NCI-H1694 treated with DMSO at 0.1 percent for 48 hours (cell line): ENCODE results near the gene TIMMDC1.
"Not testable (repeated sequence)": the region's sequence is repeated elsewhere in the genome, so short reads cannot be mapped to it uniquely, and the experiment has no call there.

ENCODE experiments used
- DNase-seq: peaks from one replicate; lab custom pipeline; 2025; lab: John Stamatoyannopoulos, UW

TIMMDC1 gene

GRCh38 chr3:119557192-119557876, 59.0 kb downstream of the TIMMDC1 start:
- no peak for DNase-seq

- DNase-seq, result no peak
Observed at GRCh38 chr3:119557877-119558269, 59.5 kb downstream of the TIMMDC1 start.

GRCh38 chr3:119558626-119559317, 60.4 kb downstream of the TIMMDC1 start:
- no peak for DNase-seq

GRCh38 chr3:119559441-119559963, 61.2 kb downstream of the TIMMDC1 start, which contains the start of gene CD80:
Gene CD80 (minus strand): TSS chr3:119559614. CDS start chr3:119557728, 1,886 bp downstream.
- peak; percentile 6 for DNase-seq

GRCh38 chr3:119560160-119560559, 61.8 kb downstream of the TIMMDC1 start:
- DNase-seq, result no peak

- no peak for DNase-seq
Observed at GRCh38 chr3:119562307-119562961, 64.1 kb downstream of the TIMMDC1 start.

- DNase-seq, result not testable (repeated sequence)
Observed at GRCh38 chr3:119563334-119563733, 65.0 kb downstream of the TIMMDC1 start.

GRCh38 chr3:119569156-119569555, 70.8 kb downstream of the TIMMDC1 start:
- DNase-seq, result no peak

GRCh38 chr3:119570229-119570628, 71.9 kb downstream of the TIMMDC1 start:
- no peak for DNase-seq

GRCh38 chr3:119571230-119571629, 72.9 kb downstream of the TIMMDC1 start:
- no peak for DNase-seq

- DNase-seq, result no peak
Observed at GRCh38 chr3:119571688-119572087, 73.3 kb downstream of the TIMMDC1 start.
